ENCODE measurements around the gene SMIM17.

Gene SMIM17

GRCh38 chr19:56603829-56604228 is 39.1 kb upstream of the SMIM17 start:
- no peak for DNase-seq (ENCODE audit: insufficient read length, low spot score)
- no peak for FAIRE-seq
- TF ChIP-seq, protein P1, sequence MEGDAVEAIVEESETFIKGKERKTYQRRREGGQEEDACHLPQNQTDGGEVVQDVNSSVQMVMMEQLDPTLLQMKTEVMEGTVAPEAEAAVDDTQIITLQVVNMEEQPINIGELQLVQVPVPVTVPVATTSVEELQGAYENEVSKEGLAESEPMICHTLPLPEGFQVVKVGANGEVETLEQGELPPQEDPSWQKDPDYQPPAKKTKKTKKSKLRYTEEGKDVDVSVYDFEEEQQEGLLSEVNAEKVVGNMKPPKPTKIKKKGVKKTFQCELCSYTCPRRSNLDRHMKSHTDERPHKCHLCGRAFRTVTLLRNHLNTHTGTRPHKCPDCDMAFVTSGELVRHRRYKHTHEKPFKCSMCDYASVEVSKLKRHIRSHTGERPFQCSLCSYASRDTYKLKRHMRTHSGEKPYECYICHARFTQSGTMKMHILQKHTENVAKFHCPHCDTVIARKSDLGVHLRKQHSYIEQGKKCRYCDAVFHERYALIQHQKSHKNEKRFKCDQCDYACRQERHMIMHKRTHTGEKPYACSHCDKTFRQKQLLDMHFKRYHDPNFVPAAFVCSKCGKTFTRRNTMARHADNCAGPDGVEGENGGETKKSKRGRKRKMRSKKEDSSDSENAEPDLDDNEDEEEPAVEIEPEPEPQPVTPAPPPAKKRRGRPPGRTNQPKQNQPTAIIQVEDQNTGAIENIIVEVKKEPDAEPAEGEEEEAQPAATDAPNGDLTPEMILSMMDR (IDR thresholded peaks at IDR 0.05; ENCODE audit: insufficient read depth, missing control alignments) = no peak

GRCh38 chr19:56608274-56608964 is 34.5 kb upstream of the SMIM17 start:
- FAIRE-seq (no peak), DNase-seq (ENCODE audit: insufficient read length, low spot score) (no peak)
- TF ChIP-seq, protein P1 (IDR thresholded peaks at IDR 0.05; ENCODE audit: insufficient read depth, missing control alignments) = no peak

- FAIRE-seq = no peak
Measured at GRCh38 chr19:56611288-56611687, 31.7 kb upstream of the SMIM17 start.

GRCh38 chr19:56612737-56613136 is 30.2 kb upstream of the SMIM17 start:
- FAIRE-seq (no peak), DNase-seq (ENCODE audit: insufficient read length, low spot score) (no peak)
- TF ChIP-seq, protein P1 (IDR thresholded peaks at IDR 0.05; ENCODE audit: insufficient read depth, missing control alignments) = no peak

More at GRCh38 chr19:56611288-56611687, 31.7 kb upstream of the SMIM17 start:
- no peak for DNase-seq (ENCODE audit: insufficient read length, low spot score)
- TF ChIP-seq, protein P1 (IDR thresholded peaks at IDR 0.05; ENCODE audit: insufficient read depth, missing control alignments) = no peak

GRCh38 chr19:56613639-56614038 is 29.3 kb upstream of the SMIM17 start:
- DNase-seq (ENCODE audit: insufficient read length, low spot score) = no peak
- FAIRE-seq = no peak
- TF ChIP-seq, protein P1 (IDR thresholded peaks at IDR 0.05; ENCODE audit: insufficient read depth, missing control alignments) = no peak

DNA sequence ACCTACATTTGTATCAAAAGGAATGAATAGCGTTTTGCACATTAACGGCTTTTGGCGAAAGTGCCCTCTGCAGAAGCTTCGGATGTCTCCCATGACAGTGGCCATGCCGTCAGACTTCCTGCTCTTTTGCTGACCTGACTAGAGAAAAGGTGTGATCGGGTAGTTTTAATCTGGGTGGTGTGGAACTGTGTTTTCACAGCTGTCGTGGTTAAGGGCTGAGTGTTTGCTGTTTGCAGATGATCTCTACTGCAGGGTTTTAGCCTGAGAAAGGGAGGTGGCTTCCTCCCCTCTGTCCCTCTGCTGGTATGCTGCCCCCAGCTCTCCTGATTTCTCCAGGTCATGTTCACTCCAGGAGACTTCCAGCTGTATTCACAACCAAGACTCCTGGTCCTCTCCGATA is 25.4 kb upstream of the SMIM17 start:
- DNase-seq (ENCODE audit: insufficient read length, low spot score) = no peak
- no peak for FAIRE-seq

DNA sequence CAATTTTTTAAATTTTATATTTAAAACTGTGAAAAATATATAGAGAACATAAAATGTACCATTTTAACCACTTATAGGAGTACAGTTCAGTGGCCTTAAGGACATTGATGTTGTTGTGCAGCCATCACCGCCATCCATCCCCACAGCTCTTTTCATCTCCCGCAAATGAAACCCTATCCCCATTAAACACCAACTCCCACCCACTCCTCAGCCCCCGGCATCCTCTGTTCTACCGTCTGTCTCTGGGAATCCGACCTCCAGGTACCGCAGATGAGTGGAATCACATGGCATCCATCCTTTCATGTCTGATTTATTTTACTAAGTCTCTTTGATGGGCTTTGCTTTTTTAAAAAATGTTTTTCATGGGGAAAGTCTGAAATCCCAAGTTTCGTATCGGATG is 23.8 kb upstream of the SMIM17 start:
- no peak for FAIRE-seq
- TF ChIP-seq, protein P1 (IDR thresholded peaks at IDR 0.05; ENCODE audit: insufficient read depth, missing control alignments) = no peak
- no peak for DNase-seq (ENCODE audit: insufficient read length, low spot score)

More for the DNA sequence above, 25.4 kb upstream of the SMIM17 start:
- TF ChIP-seq, protein P1 (IDR thresholded peaks at IDR 0.05; ENCODE audit: insufficient read depth, missing control alignments) = no peak

All from D721Med (cell line).